Measurements from ENCODE around the gene GLT1D1. TPM values are rescaled to one million over a fixed set of nuclear protein-coding genes. Genes with fewer than 3 reads are reported as not detected.
"Not testable (repeated sequence)": the region's sequence is repeated elsewhere in the genome, so short reads cannot be mapped to it uniquely, and the experiment has no call there.

The GLT1D1 gene
- total RNA-seq, 1 experiment from 2014 or later: 4.2 TPM

GRCh38 chr12:128817111-128818015 is 35.9 kb upstream of the GLT1D1 start:
- no peak overlapping the region for H3K4me3 ChIP-seq
- DNase-seq: peak; percentile 86

GRCh38 chr12:128818065-128819022 is 34.9 kb upstream of the GLT1D1 start:
- peak; percentile 69 for DNase-seq
- Histone ChIP-seq H3K27me3 (no peaks in the 10 kb centered on the region), H3K9me3 (no peaks in the 10 kb centered on the region), H3K36me3 (peaks cover 34% of the 10 kb centered on the region), H3K4me3 (no peak overlapping the region)

More at GRCh38 chr12:128817111-128818015, 35.9 kb upstream of the GLT1D1 start:
- no peaks in the 10 kb centered on the region for H3K9me3 ChIP-seq
- no peaks in the 10 kb centered on the region for H3K27me3 ChIP-seq
- peaks cover 38% of the 10 kb centered on the region for H3K36me3 ChIP-seq

- Histone ChIP-seq H3K9me3 (no peaks in the 10 kb centered on the region), H3K36me3 (peaks cover 31% of the 10 kb centered on the region), H3K4me3 (no peak overlapping the region), H3K27me3 (no peaks in the 10 kb centered on the region)
- no peak for DNase-seq
These were observed 33.8 kb upstream of the GLT1D1 start for GRCh38 chr12:128819293-128820144.

- peaks cover 23% of the 10 kb centered on the region for H3K36me3 ChIP-seq
- no peak overlapping the region for H3K4me3 ChIP-seq
- H3K27me3 ChIP-seq: no peaks in the 10 kb centered on the region
- DNase-seq: no peak
- no peaks in the 10 kb centered on the region for H3K9me3 ChIP-seq
These were observed 33.0 kb upstream of the GLT1D1 start for GRCh38 chr12:128820253-128820652.

- DNase-seq: no peak
- H3K9me3 ChIP-seq: no peaks in the 10 kb centered on the region
- no peak overlapping the region for H3K4me3 ChIP-seq
- no peaks in the 10 kb centered on the region for H3K27me3 ChIP-seq
- H3K36me3 ChIP-seq: peaks cover 23% of the 10 kb centered on the region
These were observed 32.4 kb upstream of the GLT1D1 start for GRCh38 chr12:128820723-128821432.

- Histone ChIP-seq H3K9me3 (no peaks in the 10 kb centered on the region), H3K27me3 (no peaks in the 10 kb centered on the region), H3K4me3 (peak overlapping the region; percentile 70), H3K36me3 (peaks cover 19% of the 10 kb centered on the region)
- no peak for DNase-seq
These were observed 29.9 kb upstream of the GLT1D1 start for GRCh38 chr12:128823216-128823915.

- H3K4me3 ChIP-seq: peak within 1 kb of the TSS; percentile 70
- peak; percentile 97 for DNase-seq
- H3K36me3 ChIP-seq: peaks cover 19% of the 10 kb centered on the region
- no peaks in the 10 kb centered on the region for H3K9me3 ChIP-seq
- H3K27me3 ChIP-seq: no peaks in the 10 kb centered on the region
These were observed 29.1 kb upstream of the GLT1D1 start, which contains the start of gene SLC15A4 for GRCh38 chr12:128823916-128824839. TSS of gene SLC15A4 (minus strand) at chr12:128823958. CDS start at chr12:128823943, 15 bp downstream.

- H3K9me3 ChIP-seq: no peaks in the 10 kb centered on the region
- peaks cover 10% of the 10 kb centered on the region for H3K36me3 ChIP-seq
- H3K27me3 ChIP-seq: no peaks in the 10 kb centered on the region
- no peak for DNase-seq
- H3K4me3 ChIP-seq: no peak overlapping the region
These were observed 27.4 kb upstream of the GLT1D1 start for GRCh38 chr12:128825835-128826234.

- H3K9me3 ChIP-seq: no peaks in the 10 kb centered on the region
- H3K4me3 ChIP-seq: no peak overlapping the region
- H3K36me3 ChIP-seq: no peaks in the 10 kb centered on the region
- DNase-seq: no peak
- H3K27me3 ChIP-seq: no peaks in the 10 kb centered on the region
These were observed 25.6 kb upstream of the GLT1D1 start for GRCh38 chr12:128827724-128828123.

GRCh38 chr12:128829861-128830504 is 23.3 kb upstream of the GLT1D1 start:
- H3K4me3 ChIP-seq: no peak overlapping the region
- no peak for DNase-seq
- H3K36me3 ChIP-seq: no peaks in the 10 kb centered on the region
- no peaks in the 10 kb centered on the region for H3K9me3 ChIP-seq
- H3K27me3 ChIP-seq: no peaks in the 10 kb centered on the region

GRCh38 chr12:128830505-128830893 is 22.8 kb upstream of the GLT1D1 start:
- Histone ChIP-seq H3K9me3 (no peaks in the 10 kb centered on the region), H3K27me3 (no peaks in the 10 kb centered on the region), H3K36me3 (no peaks in the 10 kb centered on the region), H3K4me3 (no peak overlapping the region)
- DNase-seq: no peak

GRCh38 chr12:128833418-128833817 is 19.9 kb upstream of the GLT1D1 start:
- no peaks in the 10 kb centered on the region for H3K36me3 ChIP-seq
- no peaks in the 10 kb centered on the region for H3K27me3 ChIP-seq
- DNase-seq: no peak
- no peaks in the 10 kb centered on the region for H3K9me3 ChIP-seq
- H3K4me3 ChIP-seq: no peak overlapping the region

- H3K27me3 ChIP-seq, H3K4me3 ChIP-seq, DNase-seq, H3K9me3 ChIP-seq, H3K36me3 ChIP-seq: not testable (repeated sequence)
These were observed 13.4 kb upstream of the GLT1D1 start for GRCh38 chr12:128839885-128840284.

Measured in MG63 (cell line).